ENCODE data around the gene ZNF532. TPM values are rescaled to one million over a fixed set of nuclear protein-coding genes. Genes with fewer than 3 reads are reported as not detected.

ZNF532 gene
- total and polyA plus RNA-seq, 2 of the 13 experiments (the other 11 are each of a cell fraction or from before 2014, with no cell fraction given): not detected

GRCh38 chr18:58975296-58975695 lies 110.6 kb downstream of the ZNF532 start:
- H3K27me3 ChIP-seq (ENCODE audit: control insufficient read depth in 1 of 2, insufficient read depth in 2 of 2, low read length in 2 of 2): peaks cover 0 to 44% of the 10 kb centered on the region in 2 experiments; a peak in 2 of 5 replicates
- H3K4me3 ChIP-seq (replicated peaks in 1 of 3; ENCODE audit: insufficient read depth in 1 of 3, low read depth in 2 of 3, low read length in 3 of 3): no peak overlapping the region
- CTCF ChIA-PET (ENCODE audit: low intra/inter-chr PET ratio, low total read pairs): no interaction called here
- BruUV-seq (replicated peaks): no TSS peak
- no peak for ATAC-seq
- intact Hi-C loops (cut with micrococcal nuclease; ENCODE audit: unreplicated experiment) (no loop called here), in situ Hi-C loops (cut with HindIII; ENCODE audit: extremely low pct_ligation_motif_present, low pct_unique_long_range_greater_than_20kb) (no loop called here)
- 18% methylated on average over 10 of the region's 11 CpGs for WGBS (ENCODE audit: low lambda C conversion rate)
- no peak overlapping the region for H3K9ac ChIP-seq (ENCODE audit: insufficient read depth, low read depth, low read length)
- FAIRE-seq: no peak
- no peaks in the 10 kb centered on the region for H3K9me3 ChIP-seq (ENCODE audit: low read length)
- H3K27ac ChIP-seq (ENCODE audit: extremely low read length, insufficient read depth, low read length): no peak overlapping the region
- POLR2A ChIA-PET: no interaction called here
- TF ChIP-seq MATR3 (CRISPR knock-in tag; IDR thresholded peaks at IDR 0.05) (no peak), AHR (CRISPR knock-in tag; IDR thresholded peaks at IDR 0.05) (no peak), PLRG1 (conservative IDR thresholded peaks at IDR 0.05) (no peak), ZBTB3 (CRISPR knock-in tag; IDR thresholded peaks at IDR 0.05; ENCODE audit: borderline replicate concordance, low read depth) (no peak), ZBTB2 (CRISPR knock-in tag; IDR thresholded peaks at IDR 0.05; ENCODE audit: low read depth) (no peak), ZSCAN30 (CRISPR knock-in tag; IDR thresholded peaks at IDR 0.05) (no peak), MEF2D (CRISPR knock-in tag; IDR thresholded peaks at IDR 0.05) (no peak)
- H3K4me1 ChIP-seq (ENCODE audit: insufficient read depth, low read length): no peaks in the 10 kb centered on the region
- H3K36me3 ChIP-seq (replicated peaks in 1 of 2; ENCODE audit: control insufficient read depth in 1 of 2, insufficient read depth in 2 of 2, low read length in 2 of 2): no peaks in the 10 kb centered on the region
- H2AFZ ChIP-seq (ENCODE audit: low read length): no peak overlapping the region
- H3K4me2 ChIP-seq (ENCODE audit: low read depth, low read length): no peak overlapping the region
- H4K20me1 ChIP-seq (ENCODE audit: insufficient read depth, low read length): no peaks in the 10 kb centered on the region
- no peak for DNase-seq (ENCODE audit: low spot score)
- H3K79me2 ChIP-seq (ENCODE audit: insufficient read depth, low read length): no peaks in the 10 kb centered on the region

- ChIA-PET POLR2A (no interaction called here), CTCF (ENCODE audit: low intra/inter-chr PET ratio, low total read pairs) (no interaction called here)
- 8% methylated on average over 4 of the region's 4 CpGs for WGBS (ENCODE audit: low lambda C conversion rate)
- no peak for DNase-seq (ENCODE audit: low spot score)
- in situ Hi-C loops (cut with HindIII; ENCODE audit: extremely low pct_ligation_motif_present, low pct_unique_long_range_greater_than_20kb): no loop called here
- no peak for ATAC-seq
- no TSS peak for BruUV-seq (replicated peaks)
- H3K4me2 ChIP-seq (ENCODE audit: low read depth, low read length): no peak overlapping the region
- H3K27ac ChIP-seq (ENCODE audit: extremely low read length, insufficient read depth, low read length): no peak overlapping the region
- intact Hi-C loops (cut with micrococcal nuclease; ENCODE audit: unreplicated experiment): no loop called here
- no peaks in the 10 kb centered on the region for H3K9me3 ChIP-seq (ENCODE audit: low read length)
- peaks cover 0 to 39% of the 10 kb centered on the region in 2 experiments; a peak in 2 of 5 replicates for H3K27me3 ChIP-seq (ENCODE audit: control insufficient read depth in 1 of 2, insufficient read depth in 2 of 2, low read length in 2 of 2)
- H3K4me3 ChIP-seq (replicated peaks in 1 of 3; ENCODE audit: insufficient read depth in 1 of 3, low read depth in 2 of 3, low read length in 3 of 3): no peak overlapping the region
- H3K36me3 ChIP-seq (replicated peaks in 1 of 2; ENCODE audit: control insufficient read depth in 1 of 2, insufficient read depth in 2 of 2, low read length in 2 of 2): no peaks in the 10 kb centered on the region
- no peak for FAIRE-seq
- no peak overlapping the region for H2AFZ ChIP-seq (ENCODE audit: low read length)
- H3K9ac ChIP-seq (ENCODE audit: insufficient read depth, low read depth, low read length): no peak overlapping the region
- H3K79me2 ChIP-seq (ENCODE audit: insufficient read depth, low read length): no peaks in the 10 kb centered on the region
- H3K4me1 ChIP-seq (ENCODE audit: insufficient read depth, low read length): no peaks in the 10 kb centered on the region
- H4K20me1 ChIP-seq (ENCODE audit: insufficient read depth, low read length): no peaks in the 10 kb centered on the region
- no peak for TF ChIP-seq ZKSCAN5 (CRISPR knock-in tag; IDR thresholded peaks at IDR 0.05)
- TF ChIP-seq ZNF550 (CRISPR knock-in tag; IDR thresholded peaks at IDR 0.05; ENCODE audit: borderline replicate concordance): no peak
- no peak for TF ChIP-seq ZNF18 (CRISPR knock-in tag; IDR thresholded peaks at IDR 0.05; ENCODE audit: insufficient replicate concordance)
- TF ChIP-seq MED8 (CRISPR knock-in tag; IDR thresholded peaks at IDR 0.05; ENCODE audit: insufficient replicate concordance): no peak
- TF ChIP-seq TMF1 (CRISPR knock-in tag; IDR thresholded peaks at IDR 0.05; ENCODE audit: low read depth): no peak
- no peak for TF ChIP-seq ZNF800 (CRISPR knock-in tag; IDR thresholded peaks at IDR 0.05)
- TF ChIP-seq RARA (CRISPR knock-in tag; IDR thresholded peaks at IDR 0.05): no peak
Observed at GRCh38 chr18:58975781-58976180, 111.1 kb downstream of the ZNF532 start.
